Measurements from ENCODE around the gene GALNT15.

Gene GALNT15

DNA sequence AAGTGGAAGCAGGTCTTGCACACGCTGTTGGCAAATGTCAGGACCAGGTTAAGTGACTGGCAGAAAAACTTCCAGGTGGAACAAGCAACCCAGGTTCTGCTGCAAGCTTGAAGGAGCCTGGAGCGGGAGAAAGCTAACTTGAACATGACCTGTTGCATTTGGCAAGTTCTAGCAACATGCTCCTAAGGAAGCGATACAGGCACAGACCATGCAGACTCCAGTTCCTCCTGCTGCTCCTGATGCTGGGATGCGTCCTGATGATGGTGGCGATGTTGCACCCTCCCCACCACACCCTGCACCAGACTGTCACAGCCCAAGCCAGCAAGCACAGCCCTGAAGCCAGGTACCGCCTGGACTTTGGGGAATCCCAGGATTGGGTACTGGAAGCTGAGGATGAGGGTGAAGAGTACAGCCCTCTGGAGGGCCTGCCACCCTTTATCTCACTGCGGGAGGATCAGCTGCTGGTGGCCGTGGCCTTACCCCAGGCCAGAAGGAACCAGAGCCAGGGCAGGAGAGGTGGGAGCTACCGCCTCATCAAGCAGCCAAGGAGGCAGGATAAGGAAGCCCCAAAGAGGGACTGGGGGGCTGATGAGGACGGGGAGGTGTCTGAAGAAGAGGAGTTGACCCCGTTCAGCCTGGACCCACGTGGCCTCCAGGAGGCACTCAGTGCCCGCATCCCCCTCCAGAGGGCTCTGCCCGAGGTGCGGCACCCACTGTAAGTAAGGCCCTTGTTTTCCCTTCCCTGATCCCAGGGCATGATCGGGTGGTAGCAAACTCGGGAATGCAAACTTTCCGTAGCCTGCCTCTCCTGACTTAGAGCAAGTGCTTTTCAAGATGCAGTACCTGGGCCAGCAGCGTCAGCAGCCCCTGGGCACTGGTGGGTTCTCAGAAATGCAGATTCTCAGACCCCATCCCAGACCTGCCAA lies 759 bp downstream of the GALNT15 start:
- no peak for DNase-seq (ENCODE audit: low spot score in 2 of 2)
- H3K4me1 ChIP-seq: no peaks in the 10 kb centered on the region
- no peak overlapping the region for H3K4me3 ChIP-seq
- H3K36me3 ChIP-seq (replicated peaks): no peaks in the 10 kb centered on the region
- H3K27me3 ChIP-seq (ENCODE audit: low read depth): peaks cover 21% of the 10 kb centered on the region
- in situ Hi-C loops (cut with MboI; ENCODE audit: low sequenced_read_pairs): no loop called here
- H3K9me3 ChIP-seq: no peaks in the 10 kb centered on the region

DNA sequence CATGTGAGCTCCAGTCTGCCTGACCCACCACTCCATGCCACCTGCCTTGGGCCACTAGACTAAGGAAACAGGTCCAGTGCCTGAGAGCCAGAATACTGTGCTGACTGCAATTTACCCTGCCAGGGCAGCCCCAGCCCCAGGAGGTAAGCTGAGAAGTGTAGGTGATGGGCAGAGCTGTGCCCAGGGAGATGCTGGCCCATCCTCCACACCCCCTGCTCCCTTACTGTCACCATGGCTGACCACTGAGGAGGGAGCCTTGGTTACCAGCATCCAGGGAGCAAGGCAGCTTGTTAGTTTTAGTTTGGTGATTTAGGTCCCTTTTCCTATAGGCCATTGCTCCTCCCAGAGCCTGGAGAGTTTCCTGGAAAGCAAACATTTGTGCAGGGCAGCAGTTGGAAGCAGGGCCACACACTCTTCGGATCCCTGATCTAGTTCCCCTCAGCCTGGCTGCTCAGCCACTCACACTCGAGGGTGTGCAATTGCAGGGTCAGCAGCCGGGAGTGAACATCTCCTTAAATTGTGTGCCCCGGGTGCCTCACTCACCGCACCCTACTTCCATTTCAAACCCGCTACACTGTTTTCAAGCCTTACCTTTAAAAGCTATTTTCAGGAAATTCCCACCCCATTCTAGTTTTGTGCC lies 2.0 kb downstream of the GALNT15 start:
- in situ Hi-C loops (cut with MboI; ENCODE audit: low sequenced_read_pairs): no loop called here
- no peak overlapping the region for H3K4me3 ChIP-seq

DNA sequence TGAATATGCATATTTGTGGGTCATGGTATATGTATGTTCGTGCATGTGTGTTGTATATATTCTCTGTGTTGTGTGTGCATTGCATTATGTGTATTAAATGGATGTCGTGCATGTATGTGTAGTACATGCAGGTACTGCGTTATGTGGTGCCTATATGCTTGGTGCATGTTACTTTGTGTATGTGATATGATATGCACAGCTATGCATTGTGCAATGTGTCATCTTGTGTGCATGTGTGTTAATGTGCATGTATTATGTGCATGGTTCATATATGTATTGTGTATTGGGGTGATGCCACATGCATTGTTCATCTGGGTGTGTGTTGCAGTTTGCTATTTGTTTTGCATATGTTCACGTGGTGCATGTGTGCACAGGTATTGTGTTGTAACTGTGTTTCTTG lies 2.9 kb downstream of the GALNT15 start:
- no peaks in the 10 kb centered on the region for H3K36me3 ChIP-seq (replicated peaks)
- in situ Hi-C loops (cut with MboI; ENCODE audit: low sequenced_read_pairs): no loop called here
- peaks cover 21% of the 10 kb centered on the region for H3K27me3 ChIP-seq (ENCODE audit: low read depth)

More for the DNA sequence above, 2.0 kb downstream of the GALNT15 start:
- Histone ChIP-seq H3K27me3 (ENCODE audit: low read depth) (peaks cover 21% of the 10 kb centered on the region), H3K4me1 (no peaks in the 10 kb centered on the region), H3K9me3 (no peaks in the 10 kb centered on the region), H3K36me3 (replicated peaks) (no peaks in the 10 kb centered on the region)
- no peak for DNase-seq (ENCODE audit: low spot score in 2 of 2)

DNA sequence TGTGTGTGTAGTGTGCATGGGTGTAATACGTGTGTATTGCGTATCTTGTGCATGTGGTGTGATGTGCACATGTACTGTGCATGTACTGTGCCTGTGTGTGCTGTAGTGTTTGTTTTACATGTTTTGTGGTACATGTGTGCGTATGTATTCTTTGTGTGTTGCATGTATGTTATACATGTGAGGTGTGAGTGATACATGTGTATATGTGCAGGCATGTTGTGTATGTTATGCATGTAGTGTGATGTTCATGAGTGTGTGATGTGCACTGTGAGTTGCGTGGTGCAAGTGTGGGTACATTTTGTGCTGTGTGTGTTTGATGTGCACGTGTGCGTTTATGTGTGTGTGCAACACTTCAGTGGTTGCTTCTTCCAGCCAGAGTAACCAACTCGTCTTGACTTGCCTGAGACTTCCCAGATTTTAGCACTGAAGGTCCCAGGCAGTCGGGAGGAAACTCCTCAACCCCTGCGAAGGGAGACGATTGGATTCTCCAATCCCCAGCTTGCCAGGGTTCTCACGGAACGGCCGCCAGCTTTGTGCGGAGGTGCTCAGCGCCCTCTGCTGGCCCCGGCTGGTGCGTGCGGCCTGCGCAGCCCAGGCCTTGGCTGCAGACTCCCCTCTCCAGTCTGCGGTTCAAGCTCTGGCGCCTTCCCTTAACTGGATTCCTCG lies 3.6 kb downstream of the GALNT15 start:
- peak; percentile 41 to 83 for DNase-seq (ENCODE audit: low spot score in 2 of 2)
- Histone ChIP-seq H3K27me3 (ENCODE audit: low read depth) (peaks cover 21% of the 10 kb centered on the region), H3K4me3 (no peak overlapping the region), H3K9me3 (no peaks in the 10 kb centered on the region), H3K4me1 (no peaks in the 10 kb centered on the region), H3K36me3 (replicated peaks) (no peaks in the 10 kb centered on the region)
- in situ Hi-C loops (cut with MboI; ENCODE audit: low sequenced_read_pairs): no loop called here

More for the DNA sequence above, 2.9 kb downstream of the GALNT15 start:
- DNase-seq (ENCODE audit: low spot score in 2 of 2): no peak
- Histone ChIP-seq H3K4me1 (no peaks in the 10 kb centered on the region), H3K4me3 (no peak overlapping the region), H3K9me3 (no peaks in the 10 kb centered on the region)

DNA sequence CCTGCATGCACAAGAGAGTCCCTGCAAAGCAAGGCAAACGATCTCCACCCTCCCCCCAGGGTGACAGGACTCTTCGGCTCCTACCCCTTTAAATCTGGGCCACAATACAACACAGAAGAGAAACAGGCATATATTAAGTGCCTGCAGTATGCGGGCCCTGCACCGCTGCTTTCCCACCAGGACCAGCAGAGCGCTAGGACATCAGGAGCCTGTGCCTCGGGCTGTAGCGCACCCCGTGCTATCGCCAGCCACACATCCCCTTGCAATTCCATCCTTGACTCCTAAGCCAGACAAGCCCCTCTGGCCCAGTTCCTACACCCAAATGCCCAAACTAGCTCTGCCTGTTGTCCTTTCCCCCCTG lies 4.1 kb downstream of the GALNT15 start:
- H3K27me3 ChIP-seq (ENCODE audit: low read depth): peaks cover 21% of the 10 kb centered on the region
- DNase-seq (ENCODE audit: low spot score in 2 of 2): no peak
- no peaks in the 10 kb centered on the region for H3K9me3 ChIP-seq
- H3K4me3 ChIP-seq: no peak overlapping the region
- H3K4me1 ChIP-seq: no peaks in the 10 kb centered on the region
- in situ Hi-C loops (cut with MboI; ENCODE audit: low sequenced_read_pairs): no loop called here
- no peaks in the 10 kb centered on the region for H3K36me3 ChIP-seq (replicated peaks)

DNA sequence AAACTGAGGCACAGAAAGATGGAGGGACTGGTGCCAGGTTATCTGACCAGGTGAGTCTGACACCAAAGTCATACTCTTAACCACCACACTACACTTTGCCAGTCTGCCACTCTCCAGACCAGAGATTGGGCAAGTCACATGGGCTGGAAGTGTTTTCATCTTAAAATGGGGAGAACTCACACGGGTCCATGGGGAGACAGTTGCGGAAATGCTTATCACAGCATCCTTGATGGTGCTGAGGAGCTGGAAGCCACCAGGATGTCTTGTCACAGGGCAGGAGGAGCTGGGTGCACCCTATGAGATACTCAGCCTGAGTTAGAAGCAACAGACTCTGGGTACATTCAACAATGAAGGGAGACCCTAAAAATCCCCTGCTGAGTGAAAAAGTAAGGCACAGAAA lies 4.8 kb downstream of the GALNT15 start:
- Histone ChIP-seq H3K36me3 (replicated peaks) (no peaks in the 10 kb centered on the region), H3K27me3 (ENCODE audit: low read depth) (peaks cover 21% of the 10 kb centered on the region), H3K4me1 (no peaks in the 10 kb centered on the region), H3K4me3 (no peak overlapping the region), H3K9me3 (no peaks in the 10 kb centered on the region)
- in situ Hi-C loops (cut with MboI; ENCODE audit: low sequenced_read_pairs): no loop called here
- DNase-seq (ENCODE audit: low spot score in 2 of 2): no peak

DNA sequence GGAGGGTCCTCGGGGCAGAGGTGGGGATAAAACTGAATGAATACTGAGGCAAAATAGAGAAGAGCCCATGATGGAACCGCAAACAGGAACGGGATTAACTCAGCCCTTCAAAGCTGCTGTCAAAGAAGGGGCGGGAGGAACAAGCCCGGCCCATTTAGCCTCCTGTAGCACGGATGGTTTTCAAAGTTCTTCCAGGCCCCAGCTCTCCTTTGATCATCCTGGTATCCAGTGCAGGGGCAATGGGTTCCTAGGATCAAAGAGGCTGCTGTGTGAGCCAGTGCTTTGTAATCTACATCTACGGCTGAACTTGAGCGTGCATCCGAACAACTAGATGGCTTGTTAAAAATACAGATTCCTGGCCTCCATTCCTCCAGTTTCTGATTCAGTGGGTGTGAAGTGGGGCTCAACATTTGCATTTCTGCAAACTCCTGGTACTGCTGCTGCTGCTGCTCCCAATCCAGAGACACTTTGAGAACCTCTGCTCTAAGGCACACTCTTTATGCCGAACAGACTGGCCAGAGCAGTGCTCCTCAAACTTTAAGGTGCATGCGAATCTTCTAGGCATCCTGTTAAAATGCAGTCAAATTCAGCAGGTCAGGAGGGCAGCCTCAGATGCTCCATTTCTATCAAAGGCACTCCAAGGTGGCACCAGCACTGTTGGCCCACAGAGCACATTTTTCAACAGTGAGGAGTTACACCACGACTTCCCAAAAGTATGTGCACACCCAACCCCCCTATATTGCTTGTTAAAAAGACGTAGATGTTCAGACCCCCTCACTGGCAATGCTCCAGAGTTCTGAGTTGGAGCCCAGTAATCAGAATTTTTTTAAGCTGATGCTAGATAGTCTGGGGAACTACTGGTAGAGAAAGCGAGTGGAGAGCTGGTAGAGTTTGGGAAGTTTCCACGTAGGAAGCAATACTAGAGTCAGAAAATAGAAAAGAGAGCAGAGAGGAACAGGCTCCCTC lies 5.6 kb downstream of the GALNT15 start:
- Histone ChIP-seq H3K4me1 (no peaks in the 10 kb centered on the region), H3K9me3 (no peaks in the 10 kb centered on the region), H3K36me3 (replicated peaks) (no peaks in the 10 kb centered on the region), H3K27me3 (ENCODE audit: low read depth) (peaks cover 14% of the 10 kb centered on the region), H3K4me3 (no peak overlapping the region)
- in situ Hi-C loops (cut with MboI; ENCODE audit: low sequenced_read_pairs): no loop called here
- no peak for DNase-seq (ENCODE audit: low spot score in 2 of 2)

DNA sequence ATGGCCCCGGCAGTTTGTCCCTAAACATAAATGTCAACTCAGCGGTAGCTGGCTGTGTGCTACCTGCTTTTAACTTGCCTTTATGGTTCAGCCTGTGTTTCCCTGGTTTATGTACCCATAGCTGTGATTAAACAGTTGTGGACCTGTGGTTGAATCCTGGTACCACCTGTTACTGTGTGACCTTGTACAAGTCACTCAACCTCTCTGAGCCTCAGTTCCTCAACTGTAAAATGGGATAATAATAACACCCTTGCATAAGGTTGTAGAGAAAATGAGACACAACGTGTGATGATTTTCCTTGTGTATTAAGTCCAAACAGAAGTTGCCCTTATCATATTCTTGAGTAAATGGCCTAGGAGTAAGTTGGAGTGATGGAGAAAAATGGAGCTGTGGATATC lies 6.3 kb downstream of the GALNT15 start:
- Histone ChIP-seq H3K4me1 (no peaks in the 10 kb centered on the region), H3K27me3 (ENCODE audit: low read depth) (peaks cover 10% of the 10 kb centered on the region; the same call in 1 of the 2 replicates), H3K36me3 (replicated peaks) (no peaks in the 10 kb centered on the region), H3K4me3 (no peak overlapping the region), H3K9me3 (no peaks in the 10 kb centered on the region)
- in situ Hi-C loops (cut with MboI; ENCODE audit: low sequenced_read_pairs): no loop called here
- no peak for DNase-seq (ENCODE audit: low spot score in 2 of 2)

DNA sequence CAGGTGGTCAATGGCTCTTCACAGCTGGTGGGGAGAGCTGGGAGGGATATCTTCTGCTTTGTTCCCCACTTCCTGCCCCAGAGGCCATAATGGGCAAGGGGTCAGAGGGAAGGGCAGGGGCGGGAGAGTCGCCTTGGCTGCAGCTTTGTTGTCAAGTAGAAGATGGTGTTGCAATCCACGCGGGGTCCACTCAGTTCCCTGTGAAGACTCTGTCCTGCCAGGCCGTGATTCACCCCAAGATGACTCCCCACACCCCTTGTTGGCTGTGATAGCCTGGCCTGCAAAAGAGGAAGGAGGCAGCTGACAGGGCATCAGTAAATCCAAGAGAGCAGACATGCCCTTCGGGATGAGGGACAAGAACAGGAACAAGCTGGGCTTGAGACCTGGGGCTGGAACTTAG lies 6.9 kb downstream of the GALNT15 start:
- H3K36me3 ChIP-seq (replicated peaks): no peaks in the 10 kb centered on the region
- no peak for DNase-seq (ENCODE audit: low spot score in 2 of 2)
- no peak overlapping the region for H3K4me3 ChIP-seq
- H3K4me1 ChIP-seq: no peaks in the 10 kb centered on the region
- in situ Hi-C loops (cut with MboI; ENCODE audit: low sequenced_read_pairs): no loop called here
- no peaks in the 10 kb centered on the region for H3K9me3 ChIP-seq
- H3K27me3 ChIP-seq (ENCODE audit: low read depth): 0 out of 2 replicates have a peak, but pooled peaks cover 4% of the 10 kb centered on the region

DNA sequence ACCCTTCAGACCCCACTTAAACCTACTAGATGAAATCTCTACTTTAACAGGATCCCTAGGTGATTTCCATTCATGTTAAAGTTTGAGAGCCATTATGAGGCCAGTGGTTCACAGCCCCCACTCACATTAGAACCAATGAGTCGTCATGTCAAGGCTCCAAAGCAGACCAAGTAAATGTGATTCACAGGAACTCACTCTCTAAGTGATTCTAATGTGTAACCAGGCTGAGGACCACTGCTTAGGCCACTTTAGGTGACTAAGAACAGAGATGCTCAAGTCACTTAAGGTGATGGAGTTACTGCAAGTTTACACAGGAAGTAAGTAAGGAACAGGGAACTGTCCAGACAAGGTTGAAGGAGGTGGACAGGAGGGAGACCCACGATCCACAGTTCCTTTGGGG lies 7.7 kb downstream of the GALNT15 start:
- DNase-seq (ENCODE audit: low spot score in 2 of 2): no peak
- Histone ChIP-seq H3K4me1 (no peaks in the 10 kb centered on the region), H3K36me3 (replicated peaks) (no peaks in the 10 kb centered on the region), H3K9me3 (no peaks in the 10 kb centered on the region), H3K27me3 (ENCODE audit: low read depth) (0 out of 2 replicates have a peak, but pooled peaks cover 4% of the 10 kb centered on the region), H3K4me3 (no peak overlapping the region)
- in situ Hi-C loops (cut with MboI; ENCODE audit: low sequenced_read_pairs): no loop called here

DNA sequence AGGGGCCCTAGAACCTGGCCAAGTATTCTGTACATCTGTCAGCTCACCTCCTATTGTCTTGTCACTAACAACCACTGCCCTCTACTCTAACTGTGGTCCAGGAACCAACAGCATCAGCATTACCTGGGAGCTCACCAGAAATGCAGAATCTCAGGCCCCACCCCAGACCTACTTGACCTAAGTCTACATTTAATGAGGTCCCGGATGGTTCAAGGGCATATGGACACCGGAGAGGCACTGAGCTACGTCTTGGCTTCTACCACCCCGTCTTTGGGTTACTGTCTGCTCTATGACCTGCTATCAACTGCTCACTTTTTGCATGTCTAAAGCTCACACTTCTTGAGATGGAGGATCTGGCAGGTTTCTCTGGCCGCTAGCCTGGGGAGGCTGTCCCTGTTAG lies 8.1 kb downstream of the GALNT15 start:
- H3K4me1 ChIP-seq: no peaks in the 10 kb centered on the region

DNA sequence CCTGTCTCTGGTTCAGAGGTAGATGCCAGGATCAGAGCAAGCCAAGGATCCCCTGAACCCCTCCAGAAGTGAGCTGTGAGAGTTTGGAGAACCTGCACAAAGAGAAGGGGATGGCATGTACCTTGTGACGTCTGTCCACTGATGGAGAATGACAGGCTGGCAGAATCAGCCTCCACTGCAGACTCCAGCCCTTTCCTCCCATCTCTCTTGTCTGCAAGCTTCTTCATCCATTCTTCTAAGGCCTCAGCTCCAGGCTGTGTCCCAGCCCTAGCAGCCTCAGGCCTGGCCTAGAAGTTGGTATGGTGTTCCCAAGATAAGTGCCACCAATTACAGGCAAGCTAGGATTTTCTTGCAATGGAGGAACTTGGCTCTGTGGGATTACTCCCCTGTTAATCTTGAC lies 8.6 kb downstream of the GALNT15 start:
- H3K27me3 ChIP-seq (ENCODE audit: low read depth): no peaks in the 10 kb centered on the region
- no peak overlapping the region for H3K4me3 ChIP-seq
- in situ Hi-C loops (cut with MboI; ENCODE audit: low sequenced_read_pairs): no loop called here
- no peak for DNase-seq (ENCODE audit: low spot score in 2 of 2)
- H3K4me1 ChIP-seq: no peaks in the 10 kb centered on the region
- H3K36me3 ChIP-seq (replicated peaks): no peaks in the 10 kb centered on the region
- H3K9me3 ChIP-seq: no peaks in the 10 kb centered on the region

More for the DNA sequence above, 8.1 kb downstream of the GALNT15 start:
- Histone ChIP-seq H3K4me3 (no peak overlapping the region), H3K27me3 (ENCODE audit: low read depth) (0 out of 2 replicates have a peak, but pooled peaks cover 1% of the 10 kb centered on the region), H3K36me3 (replicated peaks) (no peaks in the 10 kb centered on the region), H3K9me3 (no peaks in the 10 kb centered on the region)
- DNase-seq (ENCODE audit: low spot score in 2 of 2): no peak
- in situ Hi-C loops (cut with MboI; ENCODE audit: low sequenced_read_pairs): no loop called here

DNA sequence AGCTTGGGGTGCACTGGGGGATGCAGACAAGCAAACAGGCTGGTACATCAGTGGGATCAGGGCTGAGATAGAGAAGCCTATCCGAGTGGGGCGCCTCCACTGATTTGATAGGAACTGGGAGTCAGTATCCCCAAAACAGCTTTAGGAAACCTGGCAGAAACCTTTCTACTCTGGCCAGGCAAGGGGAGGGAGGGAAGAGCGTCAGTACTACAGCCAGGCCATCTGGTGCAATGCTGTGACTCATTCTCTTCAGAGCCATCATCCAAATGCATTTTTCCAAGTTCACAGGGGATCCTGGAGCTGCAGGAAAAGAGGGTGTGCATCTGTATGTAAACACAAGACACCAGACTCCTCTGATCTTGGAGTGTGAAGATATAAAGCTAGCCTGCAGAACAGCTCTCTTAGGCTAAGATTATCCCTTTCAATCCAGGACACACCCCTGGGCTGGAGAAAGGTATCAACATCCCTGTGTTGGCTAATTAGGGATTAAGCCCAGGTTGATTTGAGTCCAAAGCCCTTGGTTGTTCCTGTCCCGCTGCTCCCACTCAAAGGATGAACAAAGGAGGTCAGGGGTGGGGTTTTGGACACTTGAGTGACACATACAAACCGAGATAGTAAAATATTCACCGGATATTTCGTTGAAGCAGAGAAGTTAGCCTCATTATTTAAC lies 9.3 kb downstream of the GALNT15 start:
- Histone ChIP-seq H3K4me1 (no peaks in the 10 kb centered on the region), H3K27me3 (ENCODE audit: low read depth) (no peaks in the 10 kb centered on the region), H3K36me3 (replicated peaks) (no peaks in the 10 kb centered on the region), H3K4me3 (no peak overlapping the region), H3K9me3 (no peaks in the 10 kb centered on the region)
- no peak for DNase-seq (ENCODE audit: low spot score in 2 of 2)
- in situ Hi-C loops (cut with MboI; ENCODE audit: low sequenced_read_pairs): no loop called here
